ENCODE results near the gene EGFLAM. TPM values are rescaled to one million over a fixed set of nuclear protein-coding genes. Genes with fewer than 3 reads are reported as not detected.

Gene EGFLAM
- total RNA-seq, 1 experiment from 2014 or later = not detected

- Mint-ChIP-seq H3K36me3 (ENCODE audit: insufficient read depth, unreplicated experiment) (no peaks in the 10 kb centered on the region), H3K27me3 (ENCODE audit: insufficient read depth, unreplicated experiment) (peaks cover 15% of the 10 kb centered on the region), H3K27ac (ENCODE audit: unreplicated experiment) (no peak overlapping the region), H3K9me3 (ENCODE audit: unreplicated experiment) (no peaks in the 10 kb centered on the region), H3K4me3 (ENCODE audit: unreplicated experiment) (no peak overlapping the region), H3K4me1 (ENCODE audit: low read depth, unreplicated experiment) (no peaks in the 10 kb centered on the region)
- TF ChIP-seq CTCF (IDR thresholded peaks at IDR 0.05; ENCODE audit: insufficient read depth in 1 of 2, low read depth in 1 of 2, low read length in 1 of 2, severe bottlenecking in 1 of 2, unreplicated experiment in 1 of 2) = no peak
- ChIA-PET POLR2A (no interaction called here), CTCF (no interaction called here)
- no peaks in the 10 kb centered on the region for H3K27me3 ChIP-seq (replicated peaks; ENCODE audit: control insufficient read depth, insufficient read depth, low read length)
- DNase-seq = no peak
- H3K9me3 ChIP-seq = no peaks in the 10 kb centered on the region
- no peaks in the 10 kb centered on the region for H3K36me3 ChIP-seq (ENCODE audit: control insufficient read depth, insufficient read depth, low read length)
- H3K4me1 ChIP-seq = no peaks in the 10 kb centered on the region
- intact Hi-C loops (cut with micrococcal nuclease; ENCODE audit: unreplicated experiment) = no loop called here
- H3K4me3 ChIP-seq (ENCODE audit: low read depth, low read length) = no peak overlapping the region
- BruUV-seq (replicated peaks) = no TSS peak
Observed at GRCh38 chr5:38369692-38370091, 111.3 kb downstream of the EGFLAM start.

GRCh38 chr5:38370358-38371100 lies 112.2 kb downstream of the EGFLAM start:
- Mint-ChIP-seq H3K36me3 (ENCODE audit: insufficient read depth, unreplicated experiment) (no peaks in the 10 kb centered on the region), H3K4me1 (ENCODE audit: low read depth, unreplicated experiment) (no peaks in the 10 kb centered on the region), H3K27ac (ENCODE audit: unreplicated experiment) (no peak overlapping the region), H3K4me3 (ENCODE audit: unreplicated experiment) (no peak overlapping the region), H3K27me3 (ENCODE audit: insufficient read depth, unreplicated experiment) (peaks cover 17% of the 10 kb centered on the region), H3K9me3 (ENCODE audit: unreplicated experiment) (no peaks in the 10 kb centered on the region)
- Histone ChIP-seq H3K4me1 (no peaks in the 10 kb centered on the region), H3K4me3 (ENCODE audit: low read depth, low read length) (no peak overlapping the region), H3K36me3 (ENCODE audit: control insufficient read depth, insufficient read depth, low read length) (no peaks in the 10 kb centered on the region), H3K9me3 (no peaks in the 10 kb centered on the region), H3K27me3 (replicated peaks; ENCODE audit: control insufficient read depth, insufficient read depth, low read length) (no peaks in the 10 kb centered on the region)
- intact Hi-C loops (cut with micrococcal nuclease; ENCODE audit: unreplicated experiment) = no loop called here
- no peak for DNase-seq
- POLR2A ChIA-PET = no interaction called here
- CTCF ChIA-PET = no interaction called here
- BruUV-seq (replicated peaks) = no TSS peak
- TF ChIP-seq CTCF (IDR thresholded peaks at IDR 0.05; ENCODE audit: insufficient read depth in 1 of 2, low read depth in 1 of 2, low read length in 1 of 2, severe bottlenecking in 1 of 2, unreplicated experiment in 1 of 2) = no peak

- no peaks in the 10 kb centered on the region for H3K9me3 Mint-ChIP-seq (ENCODE audit: unreplicated experiment)
- Histone ChIP-seq H3K9me3 (no peaks in the 10 kb centered on the region), H3K4me1 (no peaks in the 10 kb centered on the region), H3K27me3 (replicated peaks; ENCODE audit: control insufficient read depth, insufficient read depth, low read length) (no peaks in the 10 kb centered on the region), H3K4me3 (ENCODE audit: low read depth, low read length) (no peak overlapping the region), H3K36me3 (ENCODE audit: control insufficient read depth, insufficient read depth, low read length) (no peaks in the 10 kb centered on the region)
- no peak overlapping the region for H3K4me3 Mint-ChIP-seq (ENCODE audit: unreplicated experiment)
- CTCF ChIA-PET = no interaction called here
- no peak for TF ChIP-seq CTCF (IDR thresholded peaks at IDR 0.05; ENCODE audit: insufficient read depth in 1 of 2, low read depth in 1 of 2, low read length in 1 of 2, severe bottlenecking in 1 of 2, unreplicated experiment in 1 of 2)
- no peaks in the 10 kb centered on the region for H3K36me3 Mint-ChIP-seq (ENCODE audit: insufficient read depth, unreplicated experiment)
- intact Hi-C loops (cut with micrococcal nuclease; ENCODE audit: unreplicated experiment) = no loop called here
- no peaks in the 10 kb centered on the region for H3K4me1 Mint-ChIP-seq (ENCODE audit: low read depth, unreplicated experiment)
- H3K27ac Mint-ChIP-seq (ENCODE audit: unreplicated experiment) = no peak overlapping the region
- POLR2A ChIA-PET = no interaction called here
- H3K27me3 Mint-ChIP-seq (ENCODE audit: insufficient read depth, unreplicated experiment) = peaks cover 15% of the 10 kb centered on the region
- no peak for DNase-seq
- no TSS peak for BruUV-seq (replicated peaks)
Observed at GRCh38 chr5:38371596-38371995, 113.2 kb downstream of the EGFLAM start.

Data from Caco-2 (cell line).